Measurements from ENCODE around the gene RAB11FIP4. TPM values are rescaled to one million over a fixed set of nuclear protein-coding genes. Genes with fewer than 3 reads are reported as not detected.
A peak's percentile ranks its signal among the peaks of the same experiment; 100 is the strongest.

The RAB11FIP4 gene
- total RNA-seq, 1 experiment from 2014 or later: 2.8 TPM

DNA sequence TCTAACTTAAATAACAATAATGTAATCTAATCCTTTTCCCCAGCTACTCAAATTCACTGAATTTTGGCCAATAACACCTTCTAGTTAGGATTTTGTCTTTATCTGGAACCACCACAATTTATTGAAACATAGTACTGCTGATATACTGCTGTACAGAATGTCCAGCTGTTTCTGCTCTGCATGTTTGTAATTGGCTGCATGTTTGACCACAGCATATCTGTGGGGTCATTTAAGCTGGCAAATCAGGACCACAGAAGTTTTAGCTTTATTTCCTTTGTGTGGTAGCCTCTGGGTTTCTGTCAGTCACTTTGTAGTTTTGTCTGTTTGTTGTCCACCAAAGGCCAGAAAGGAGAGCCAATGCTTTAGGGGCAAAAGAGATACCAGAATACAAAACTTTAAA lies 22.2 kb upstream of the RAB11FIP4 start:
- POLR2A ChIA-PET: interaction anchor here (0.8 kb wide), 1 partner anchor 50 kb away, joined by 5 read pairs; no protein-coding TSS in a partner anchor
- CTCF ChIA-PET: interaction anchor here (1.0 to 1.2 kb wide), 2 partner anchors 29 to 31 kb away, joined by 3 to 4 read pairs; no protein-coding TSS in a partner anchor
- H3K4me3 Mint-ChIP-seq (ENCODE audit: unreplicated experiment): no peak overlapping the region
- H3K4me1 Mint-ChIP-seq (ENCODE audit: insufficient read depth, unreplicated experiment): no peaks in the 10 kb centered on the region
- peak overlapping the region; percentile 16 for H3K27ac Mint-ChIP-seq (ENCODE audit: low read depth, unreplicated experiment)
- no peaks in the 10 kb centered on the region for H3K27me3 Mint-ChIP-seq (ENCODE audit: insufficient read depth, unreplicated experiment)
- intact Hi-C loops (cut with micrococcal nuclease): no loop called here
- no peak for TF ChIP-seq CTCF (IDR thresholded peaks at IDR 0.05; ENCODE audit: unreplicated experiment)
- H3K9me3 Mint-ChIP-seq (ENCODE audit: unreplicated experiment): no peaks in the 10 kb centered on the region
- no TSS peak for BruUV-seq (replicated peaks)
- peaks cover 52% of the 10 kb centered on the region for H3K36me3 Mint-ChIP-seq (ENCODE audit: insufficient read depth, unreplicated experiment)
- no peak for DNase-seq (ENCODE audit: unreplicated experiment)

- no peak for TF ChIP-seq CTCF (IDR thresholded peaks at IDR 0.05; ENCODE audit: unreplicated experiment)
- no peaks in the 10 kb centered on the region for H3K4me1 Mint-ChIP-seq (ENCODE audit: insufficient read depth, unreplicated experiment)
- peaks cover 54% of the 10 kb centered on the region for H3K36me3 Mint-ChIP-seq (ENCODE audit: insufficient read depth, unreplicated experiment)
- no peaks in the 10 kb centered on the region for H3K27me3 Mint-ChIP-seq (ENCODE audit: insufficient read depth, unreplicated experiment)
- H3K27ac Mint-ChIP-seq (ENCODE audit: low read depth, unreplicated experiment): no peak overlapping the region
- ChIA-PET CTCF (interaction anchor here (0.8 to 2.1 kb wide), 11 partner anchors 9 to 552 kb away, joined by 3 to 8 read pairs (median 3); no protein-coding TSS in a partner anchor), POLR2A (interaction anchor here (0.8 to 1.7 kb wide), 2 partner anchors 58 to 103 kb away, joined by 3 read pairs; partner anchors contain the start of gene EVI2B)
- BruUV-seq (replicated peaks): no TSS peak
- H3K9me3 Mint-ChIP-seq (ENCODE audit: unreplicated experiment): no peaks in the 10 kb centered on the region
- intact Hi-C loops (cut with micrococcal nuclease): loop anchor here (2.0 to 5.0 kb wide), 4 partner anchors 104 to 359 kb away; no protein-coding TSS in a partner anchor
- no peak overlapping the region for H3K4me3 Mint-ChIP-seq (ENCODE audit: unreplicated experiment)
- no peak for DNase-seq (ENCODE audit: unreplicated experiment)
Observed at GRCh38 chr17:31371511-31372097, 19.9 kb upstream of the RAB11FIP4 start.

- TF ChIP-seq CTCF (IDR thresholded peaks at IDR 0.05; ENCODE audit: unreplicated experiment): peak; percentile 54
- Mint-ChIP-seq H3K27ac (ENCODE audit: low read depth, unreplicated experiment) (no peak overlapping the region), H3K4me3 (ENCODE audit: unreplicated experiment) (no peak overlapping the region), H3K9me3 (ENCODE audit: unreplicated experiment) (no peaks in the 10 kb centered on the region), H3K36me3 (ENCODE audit: insufficient read depth, unreplicated experiment) (peaks cover 55% of the 10 kb centered on the region), H3K27me3 (ENCODE audit: insufficient read depth, unreplicated experiment) (no peaks in the 10 kb centered on the region), H3K4me1 (ENCODE audit: insufficient read depth, unreplicated experiment) (no peaks in the 10 kb centered on the region)
- BruUV-seq (replicated peaks): no TSS peak
- intact Hi-C loops (cut with micrococcal nuclease): loop anchor here (2.0 to 5.0 kb wide), 4 partner anchors 106 to 361 kb away; no protein-coding TSS in a partner anchor
- POLR2A ChIA-PET: interaction anchor here (0.7 to 1.7 kb wide), 5 partner anchors 55 to 171 kb away, joined by 3 to 4 read pairs (median 3); partner anchors contain the start of gene EVI2B
- DNase-seq (ENCODE audit: unreplicated experiment): peak; percentile 70
- CTCF ChIA-PET: interaction anchor here (0.7 to 2.1 kb wide), 16 partner anchors 9 to 554 kb away, joined by 3 to 8 read pairs (median 4); no protein-coding TSS in a partner anchor
Observed at GRCh38 chr17:31373150-31374093, 18.1 kb upstream of the RAB11FIP4 start.

DNA sequence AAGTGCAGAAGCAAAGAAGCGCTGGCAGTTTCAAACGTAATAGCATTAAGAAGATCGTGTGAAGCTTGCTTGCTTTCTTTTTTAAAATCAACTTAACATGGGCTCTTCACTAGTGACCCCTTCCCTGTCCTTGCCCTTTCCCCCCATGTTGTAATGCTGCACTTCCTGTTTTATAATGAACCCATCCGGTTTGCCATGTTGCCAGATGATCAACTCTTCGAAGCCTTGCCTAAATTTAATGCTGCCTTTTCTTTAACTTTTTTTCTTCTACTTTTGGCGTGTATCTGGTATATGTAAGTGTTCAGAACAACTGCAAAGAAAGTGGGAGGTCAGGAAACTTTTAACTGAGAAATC lies 17.4 kb upstream of the RAB11FIP4 start:
- intact Hi-C loops (cut with micrococcal nuclease): loop anchor here (5.0 kb wide), 2 partner anchors 107 to 142 kb away; no protein-coding TSS in a partner anchor
- CTCF ChIA-PET: interaction anchor here (1.0 kb wide), 1 partner anchor 159 kb away, joined by 4 read pairs; no protein-coding TSS in a partner anchor
- POLR2A ChIA-PET: no interaction called here
- Mint-ChIP-seq H3K4me1 (ENCODE audit: insufficient read depth, unreplicated experiment) (no peaks in the 10 kb centered on the region), H3K36me3 (ENCODE audit: insufficient read depth, unreplicated experiment) (peaks cover 58% of the 10 kb centered on the region), H3K27me3 (ENCODE audit: insufficient read depth, unreplicated experiment) (no peaks in the 10 kb centered on the region), H3K27ac (ENCODE audit: low read depth, unreplicated experiment) (no peak overlapping the region), H3K9me3 (ENCODE audit: unreplicated experiment) (no peaks in the 10 kb centered on the region), H3K4me3 (ENCODE audit: unreplicated experiment) (no peak overlapping the region)
- DNase-seq (ENCODE audit: unreplicated experiment): no peak
- TF ChIP-seq CTCF (IDR thresholded peaks at IDR 0.05; ENCODE audit: unreplicated experiment): no peak
- BruUV-seq (replicated peaks): TSS peak; percentile 14

Data from MCF 10A (cell line).